Measurements from ENCODE around the gene ANXA6.

DNA sequence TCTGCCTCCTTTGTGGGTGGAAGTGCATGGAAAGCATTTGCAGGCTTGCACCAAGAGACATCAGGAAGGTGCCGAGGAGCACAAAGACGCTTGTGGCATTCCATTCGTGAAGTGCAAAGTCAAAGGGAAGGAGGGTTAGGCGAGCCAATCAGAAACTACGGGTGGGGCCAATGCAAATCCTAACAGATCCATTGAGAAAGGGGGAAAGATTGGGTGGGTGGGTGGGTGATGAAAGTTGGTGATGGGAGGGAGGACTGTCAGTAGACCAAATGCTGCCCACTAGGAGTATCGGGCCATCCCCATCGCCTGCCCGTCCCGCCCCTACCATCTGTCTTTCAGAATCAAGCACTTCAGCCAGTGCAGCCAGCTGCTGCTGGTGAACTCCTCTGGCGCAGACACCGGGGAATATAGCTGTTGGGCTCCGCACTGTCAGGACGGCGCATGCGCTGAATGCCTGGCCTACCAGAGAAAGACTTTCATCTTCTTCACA is 17.1 kb upstream of the ANXA6 start:
- TF ChIP-seq, protein P1, sequence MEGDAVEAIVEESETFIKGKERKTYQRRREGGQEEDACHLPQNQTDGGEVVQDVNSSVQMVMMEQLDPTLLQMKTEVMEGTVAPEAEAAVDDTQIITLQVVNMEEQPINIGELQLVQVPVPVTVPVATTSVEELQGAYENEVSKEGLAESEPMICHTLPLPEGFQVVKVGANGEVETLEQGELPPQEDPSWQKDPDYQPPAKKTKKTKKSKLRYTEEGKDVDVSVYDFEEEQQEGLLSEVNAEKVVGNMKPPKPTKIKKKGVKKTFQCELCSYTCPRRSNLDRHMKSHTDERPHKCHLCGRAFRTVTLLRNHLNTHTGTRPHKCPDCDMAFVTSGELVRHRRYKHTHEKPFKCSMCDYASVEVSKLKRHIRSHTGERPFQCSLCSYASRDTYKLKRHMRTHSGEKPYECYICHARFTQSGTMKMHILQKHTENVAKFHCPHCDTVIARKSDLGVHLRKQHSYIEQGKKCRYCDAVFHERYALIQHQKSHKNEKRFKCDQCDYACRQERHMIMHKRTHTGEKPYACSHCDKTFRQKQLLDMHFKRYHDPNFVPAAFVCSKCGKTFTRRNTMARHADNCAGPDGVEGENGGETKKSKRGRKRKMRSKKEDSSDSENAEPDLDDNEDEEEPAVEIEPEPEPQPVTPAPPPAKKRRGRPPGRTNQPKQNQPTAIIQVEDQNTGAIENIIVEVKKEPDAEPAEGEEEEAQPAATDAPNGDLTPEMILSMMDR (IDR thresholded peaks at IDR 0.05) = no peak
- no peak for TF ChIP-seq EP300 (IDR thresholded peaks at IDR 0.05)

Data from stomach (tissue), 4 donors.